Putamen (tissue), 1 donor: ENCODE data around the gene ERCC4.
"Not testable (repeated sequence)": the region's sequence is repeated elsewhere in the genome, so short reads cannot be mapped to it uniquely, and the experiment has no call there.

ENCODE experiments used
- DNase-seq: peaks from one replicate; pipeline ENCODE4 v3.0.0-alpha.2; 2016; ENCODE audit warnings: low spot score

The ERCC4 gene

DNA sequence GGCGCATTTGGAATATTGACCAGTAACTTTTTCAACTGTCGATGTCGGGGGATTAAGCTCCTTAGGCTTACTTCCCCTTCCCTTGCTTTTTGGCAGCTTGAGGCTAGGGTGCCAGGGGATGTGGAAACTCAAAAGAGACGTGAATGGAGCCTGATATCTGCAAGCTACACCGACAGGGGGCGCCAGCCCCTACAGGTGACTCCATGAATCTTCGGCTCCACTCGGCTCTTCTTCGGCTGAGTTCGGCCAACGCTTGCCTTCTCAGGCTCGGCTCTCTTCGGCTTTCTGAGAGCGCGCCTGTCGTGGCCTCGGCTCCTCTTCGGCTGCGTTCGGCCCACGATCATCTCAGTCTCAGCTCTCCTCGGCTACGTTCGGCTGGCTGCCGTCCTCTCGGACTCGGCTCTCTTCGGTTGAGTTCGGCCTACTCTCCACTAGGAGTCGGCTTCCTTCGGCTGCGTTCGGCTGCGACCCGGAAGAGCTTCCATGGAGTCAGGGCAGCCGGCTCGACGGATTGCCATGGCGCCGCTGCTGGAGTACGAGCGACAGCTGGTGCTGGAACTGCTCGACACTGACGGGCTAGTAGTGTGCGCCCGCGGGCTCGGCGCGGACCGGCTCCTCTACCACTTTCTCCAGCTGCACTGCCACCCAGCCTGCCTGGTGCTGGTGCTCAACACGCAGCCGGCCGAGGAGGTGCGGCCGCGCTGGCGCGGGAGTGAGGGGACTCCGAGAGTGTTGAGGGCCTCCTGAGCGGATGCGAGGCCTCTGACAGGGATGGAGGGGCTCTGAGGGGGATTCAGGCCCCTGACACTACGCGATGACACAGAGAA lies at the start of gene ERCC4:
Gene ERCC4, plus strand, starts transcription at position 472 of the 827 bp plus-strand sequence. Its CDS starts 12 bp downstream, at position 484.
- DNase-seq: peak; percentile 99

DNA sequence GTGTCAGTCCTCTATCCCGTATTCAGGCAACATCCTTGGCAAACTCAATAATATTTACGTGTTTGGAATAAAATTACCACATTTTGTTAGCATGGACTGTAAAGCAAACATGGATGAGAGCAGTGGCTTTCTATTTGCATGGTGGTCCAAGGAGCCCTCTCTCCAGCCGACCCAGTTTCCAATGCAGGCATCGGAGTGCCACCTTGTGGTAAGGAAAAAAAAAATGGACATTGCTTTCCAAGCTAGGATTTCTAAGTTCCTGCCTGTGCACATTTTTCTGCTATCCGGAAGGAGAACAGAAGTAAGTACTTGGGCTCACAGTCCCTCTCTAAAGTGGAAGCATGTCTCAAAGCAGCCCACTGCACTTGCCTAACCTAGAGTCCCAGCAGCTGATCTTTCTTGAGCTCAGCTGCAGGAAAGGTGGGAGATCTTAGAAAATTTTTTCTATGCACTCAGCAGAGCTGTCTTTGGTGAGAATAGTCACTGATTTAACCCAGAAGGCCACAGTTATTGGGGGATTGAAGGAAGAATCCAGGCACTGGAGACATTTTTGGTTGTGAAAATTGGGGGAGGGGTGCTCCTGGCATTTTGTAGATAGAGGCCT lies 46.0 kb upstream of the ERCC4 start:
- no peak for DNase-seq

DNA sequence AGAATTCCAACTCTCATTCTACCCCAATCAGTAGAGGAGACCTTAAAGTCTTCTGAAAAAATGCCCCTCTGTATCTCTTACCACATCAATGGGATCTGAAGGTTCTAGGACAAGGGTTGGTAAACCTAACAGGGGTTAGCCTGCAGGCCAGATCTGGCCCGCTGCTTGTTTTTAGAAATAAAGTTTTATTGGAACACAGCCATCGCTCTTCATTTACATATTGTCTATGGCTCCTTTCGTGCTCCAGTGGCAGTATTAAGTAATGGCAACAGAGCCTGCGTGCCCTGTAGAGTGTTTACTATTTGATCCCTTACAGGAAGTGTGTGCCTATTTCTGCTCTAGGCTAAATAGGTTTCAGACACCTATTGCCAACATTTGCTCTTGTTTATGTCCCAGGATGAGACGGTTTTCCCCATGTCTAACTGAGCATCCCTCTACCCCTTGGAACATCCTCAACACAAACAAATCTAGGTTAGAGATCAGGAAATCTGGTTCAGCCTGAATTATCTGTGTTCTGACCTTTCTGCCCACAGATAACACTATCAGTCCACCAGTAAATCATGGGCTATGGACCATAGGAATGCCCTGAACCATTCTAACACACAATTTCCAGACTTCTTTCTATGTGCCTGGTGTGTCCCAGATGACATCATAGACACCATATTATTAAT lies 44.2 kb upstream of the ERCC4 start:
- DNase-seq: no peak

DNA sequence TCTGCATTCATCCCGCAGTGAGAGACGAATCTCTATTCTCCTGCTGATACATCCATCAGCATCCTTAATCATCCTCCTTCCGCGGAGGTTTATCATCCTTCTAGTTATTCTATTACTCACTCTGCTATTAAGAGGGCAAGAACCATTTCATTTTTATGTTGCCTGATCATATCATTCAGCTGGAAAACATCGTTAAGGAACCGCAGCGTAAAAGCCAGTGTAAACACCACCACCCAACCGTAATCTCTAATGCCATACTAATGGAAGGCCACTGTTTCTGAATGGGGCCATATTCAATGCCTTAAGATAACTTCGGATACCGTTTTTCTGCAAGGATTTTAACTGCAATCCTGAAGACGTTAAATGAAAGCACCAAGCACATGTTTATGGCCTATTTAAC lies 36.7 kb upstream of the ERCC4 start:
- no peak for DNase-seq

DNA sequence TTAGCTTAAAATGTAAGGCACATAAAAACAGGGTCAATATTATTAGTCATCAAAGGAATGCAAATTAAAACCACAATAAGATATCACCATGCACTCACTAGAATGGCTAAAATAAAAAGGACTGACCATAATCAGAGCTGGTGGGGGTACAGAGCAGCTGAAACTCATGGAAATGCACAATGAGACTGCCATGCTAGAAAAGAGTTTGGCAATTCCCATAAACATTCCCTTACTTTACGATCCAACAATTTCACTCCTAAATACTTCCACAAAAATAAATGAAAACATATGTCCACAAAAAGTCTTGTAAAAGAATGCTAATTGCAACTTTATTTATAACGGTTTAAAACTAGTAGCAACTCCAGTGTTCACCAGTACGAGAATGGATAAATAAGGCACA lies 36.1 kb upstream of the ERCC4 start:
- no peak for DNase-seq

DNA sequence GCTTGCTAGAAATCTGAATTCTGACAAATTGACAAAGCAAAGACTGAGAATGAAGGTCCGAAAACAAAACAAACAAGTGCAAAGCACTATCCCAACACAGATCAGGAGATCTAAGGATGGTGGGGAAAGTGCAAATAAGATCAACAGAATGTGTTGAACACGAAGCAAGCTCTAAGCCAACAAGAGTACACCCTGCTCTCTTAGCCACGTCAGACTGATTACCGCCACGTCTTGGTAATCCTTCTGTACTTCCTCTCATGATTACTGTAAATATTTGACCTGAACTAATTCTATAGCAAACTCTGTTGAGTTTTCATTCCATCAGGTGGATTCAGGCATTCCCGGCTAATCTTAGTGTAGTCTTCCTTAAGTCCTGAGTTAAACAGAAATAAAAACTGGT lies 34.3 kb upstream of the ERCC4 start:
- no peak for DNase-seq

DNA sequence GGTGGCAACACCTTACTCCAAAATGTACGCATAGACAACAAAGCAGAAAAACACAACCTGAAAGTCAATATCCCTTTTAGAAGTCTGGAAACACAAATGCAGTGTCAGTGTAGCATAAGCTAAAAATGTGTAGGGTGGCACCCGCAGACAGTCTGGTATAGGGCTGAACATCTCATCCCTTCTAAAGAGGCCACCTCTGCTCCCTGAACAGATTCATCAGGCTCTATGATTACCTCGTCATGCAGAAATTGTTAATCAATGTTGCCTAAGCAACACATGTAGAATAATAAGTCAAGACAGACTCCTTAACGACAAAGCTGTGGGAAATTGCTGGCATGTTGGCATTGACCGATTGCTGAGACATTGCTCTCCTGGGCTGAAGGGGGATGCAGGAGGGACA lies 33.3 kb upstream of the ERCC4 start:
- no peak for DNase-seq

DNA sequence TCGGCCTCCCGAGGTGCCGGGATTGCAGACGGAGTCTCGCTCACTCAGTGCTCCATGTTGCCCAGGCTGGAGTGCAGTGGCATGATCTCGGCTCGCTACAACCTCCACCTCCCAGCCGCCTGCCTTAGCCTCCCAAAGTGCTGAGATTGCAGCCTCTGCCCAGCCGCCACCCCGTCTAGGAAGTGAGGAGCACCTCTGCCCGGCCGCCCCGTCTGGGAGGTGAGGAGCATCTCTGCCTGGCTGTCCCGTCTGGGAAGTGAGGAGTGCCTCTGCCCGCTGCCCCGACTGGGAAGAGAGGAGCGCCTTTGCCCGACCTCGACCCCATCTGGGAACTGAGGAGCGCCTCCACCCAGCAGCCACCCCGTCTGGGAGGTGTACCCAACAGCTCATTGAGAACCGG lies 30.6 kb upstream of the ERCC4 start:
- not testable (repeated sequence) for DNase-seq

DNA sequence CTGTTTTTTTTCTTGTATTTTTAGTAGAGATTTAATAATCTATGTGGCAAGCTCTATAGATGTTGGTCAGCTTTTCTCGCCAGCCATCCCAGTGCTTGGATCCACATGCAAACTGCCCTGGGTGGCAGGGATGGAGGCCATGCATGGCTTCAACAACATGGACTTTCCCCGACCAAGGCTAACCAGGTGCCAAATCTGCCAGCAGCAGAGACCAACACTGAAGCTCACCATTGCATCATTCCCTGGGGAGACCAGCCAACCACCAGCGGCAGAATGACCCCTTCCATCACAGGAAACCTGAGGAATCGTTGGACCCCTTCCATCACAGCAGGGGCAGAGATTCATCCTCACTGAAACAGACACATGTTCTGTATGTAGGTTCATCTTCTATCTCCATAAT lies 27.7 kb upstream of the ERCC4 start:
- no peak for DNase-seq

DNA sequence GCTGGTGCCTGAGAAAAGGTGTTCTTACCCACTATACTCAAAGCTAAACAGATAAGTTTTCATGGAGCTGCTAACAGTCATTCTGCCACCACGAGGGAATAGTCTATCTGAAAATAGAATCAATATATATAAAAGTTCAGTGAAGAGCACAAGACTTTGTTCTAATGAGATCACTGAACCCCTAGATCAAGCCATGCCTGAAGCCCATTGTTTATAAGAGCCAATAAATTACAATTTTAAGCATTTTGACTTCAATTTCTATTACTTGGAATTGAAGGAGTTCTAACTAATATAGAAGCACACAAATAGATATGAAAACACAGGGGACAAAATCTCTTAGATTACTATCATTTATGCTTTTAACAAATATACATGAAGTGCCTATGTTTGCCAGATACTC lies 24.4 kb upstream of the ERCC4 start:
- no peak for DNase-seq

DNA sequence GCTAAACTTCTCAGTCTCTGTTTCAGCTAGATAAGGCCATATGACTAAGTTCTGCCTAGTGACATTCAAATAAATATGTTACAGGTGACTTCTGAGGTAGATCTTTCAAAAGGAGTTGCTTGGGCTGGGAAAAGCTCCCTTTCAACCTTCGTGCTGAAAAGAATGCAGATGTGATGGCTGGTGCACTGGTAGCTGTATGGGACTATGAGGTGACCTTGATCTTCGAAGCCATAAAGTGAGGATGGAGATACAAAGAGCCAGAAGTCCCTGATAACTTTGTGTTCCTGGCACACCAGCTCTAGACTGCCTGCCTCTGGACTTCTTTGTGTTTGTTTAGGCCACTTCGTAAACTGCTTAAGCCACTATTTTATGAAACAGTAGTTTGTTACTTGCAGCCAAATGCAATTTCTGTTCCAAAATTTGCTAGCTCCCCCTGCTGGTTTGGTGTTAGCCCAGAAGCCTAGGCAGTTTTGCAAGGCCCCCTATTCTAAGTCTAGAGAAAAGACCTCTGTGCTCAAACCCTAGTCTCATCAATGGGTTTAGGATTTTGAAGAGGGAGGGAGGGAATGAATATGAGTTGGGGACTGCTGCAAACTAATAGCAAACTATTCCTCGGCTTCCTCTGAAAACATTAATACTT lies 23.3 kb upstream of the ERCC4 start:
- no peak for DNase-seq

DNA sequence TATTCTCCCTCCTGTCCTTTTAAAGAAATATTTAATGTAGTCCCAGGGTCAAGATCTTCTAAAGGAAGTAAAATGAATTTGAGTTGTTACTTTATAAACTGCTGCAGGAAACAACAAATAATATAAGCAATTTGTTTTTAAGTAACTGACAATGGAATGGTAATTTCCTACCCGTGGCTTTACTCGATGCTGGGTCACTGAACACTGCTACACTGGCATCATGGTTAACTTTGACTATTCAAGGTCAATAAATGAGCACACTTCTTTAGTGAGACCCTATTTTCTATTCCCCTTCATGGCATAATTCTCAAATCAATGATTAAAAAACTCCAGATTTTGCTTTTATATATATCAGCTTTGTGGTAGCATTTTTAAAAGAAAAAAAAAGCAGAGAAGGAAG lies 22.1 kb upstream of the ERCC4 start:
- no peak for DNase-seq

DNA sequence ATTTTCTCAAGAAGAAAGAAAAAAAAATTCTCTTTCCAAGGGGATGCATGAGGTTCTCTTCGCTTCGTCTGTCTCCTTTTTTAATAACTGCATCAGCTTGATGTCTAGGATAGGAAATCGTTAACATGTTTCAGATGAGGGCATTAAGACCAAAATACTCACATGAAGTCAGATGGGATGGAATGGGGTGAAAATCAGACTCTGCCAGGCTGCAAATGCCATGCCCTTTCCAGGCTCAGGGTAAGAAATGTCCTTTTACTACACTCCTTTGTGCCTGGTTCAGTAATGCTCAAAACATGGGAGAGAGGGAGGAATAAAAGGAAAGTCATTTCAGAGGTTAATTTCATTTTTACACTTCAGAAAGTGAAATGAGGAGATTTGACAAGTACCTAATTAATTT lies 21.7 kb upstream of the ERCC4 start:
- no peak for DNase-seq

DNA sequence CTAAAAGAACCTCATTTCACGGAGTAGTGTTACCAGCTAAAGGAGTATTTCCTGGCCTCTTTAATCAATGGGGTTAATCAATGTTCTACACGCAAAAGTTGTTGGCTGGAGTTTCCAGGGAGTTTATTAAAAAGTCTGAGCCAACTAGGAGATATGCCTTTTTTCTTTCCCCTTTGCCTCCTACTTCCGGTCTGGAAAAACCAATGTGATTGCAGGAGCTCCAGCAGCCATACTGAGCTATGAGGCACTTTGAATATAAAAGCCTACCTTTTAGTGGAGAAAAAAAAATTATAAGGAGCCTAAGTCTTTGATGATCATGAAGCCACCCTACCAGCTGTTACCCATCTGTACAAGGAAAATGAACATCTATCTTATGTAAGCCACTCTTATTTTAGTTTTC lies 17.9 kb upstream of the ERCC4 start:
- no peak for DNase-seq

DNA sequence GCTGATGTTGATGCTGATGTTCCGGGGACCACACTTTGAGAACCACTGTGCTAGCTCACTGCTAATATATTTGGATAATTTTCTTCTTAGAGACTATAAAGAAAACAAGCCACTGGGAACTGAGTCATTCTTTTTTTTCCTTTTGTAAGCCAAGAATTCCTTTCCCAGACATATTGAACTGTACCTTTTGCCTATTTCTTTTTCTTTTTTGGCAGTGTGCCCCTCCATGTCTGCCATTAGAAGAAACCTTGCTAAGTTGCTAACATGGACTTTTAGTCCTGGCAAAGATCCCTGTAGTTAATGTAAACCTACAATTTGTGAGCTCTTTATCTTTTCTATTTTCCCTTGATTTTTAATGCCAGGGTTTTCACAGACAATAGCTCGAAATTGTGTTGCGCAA lies 17.3 kb upstream of the ERCC4 start:
- no peak for DNase-seq

DNA sequence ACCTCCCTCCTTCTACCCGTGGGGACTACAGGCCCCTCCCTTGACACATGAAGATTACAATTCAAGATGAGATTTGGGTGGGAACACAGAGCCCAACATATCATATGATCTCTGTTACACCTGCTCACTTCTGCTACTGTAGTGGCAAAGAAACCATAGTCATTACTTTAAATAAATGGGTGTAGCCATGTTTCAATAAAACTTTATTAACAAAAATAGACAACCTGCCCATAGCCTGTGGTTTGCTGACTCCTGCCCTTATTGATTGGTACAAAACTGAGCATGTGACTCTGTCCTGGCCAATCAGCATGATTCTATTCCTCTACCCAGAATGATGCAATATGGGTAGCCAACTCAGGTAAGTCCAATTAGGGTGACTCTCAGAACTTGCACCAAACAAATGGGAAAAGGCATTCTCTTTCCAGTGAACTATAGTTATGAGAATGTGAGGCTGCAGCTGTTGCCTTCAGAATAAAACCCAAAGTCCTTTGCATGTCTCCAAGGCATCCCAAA lies 15.7 kb upstream of the ERCC4 start:
- no peak for DNase-seq

DNA sequence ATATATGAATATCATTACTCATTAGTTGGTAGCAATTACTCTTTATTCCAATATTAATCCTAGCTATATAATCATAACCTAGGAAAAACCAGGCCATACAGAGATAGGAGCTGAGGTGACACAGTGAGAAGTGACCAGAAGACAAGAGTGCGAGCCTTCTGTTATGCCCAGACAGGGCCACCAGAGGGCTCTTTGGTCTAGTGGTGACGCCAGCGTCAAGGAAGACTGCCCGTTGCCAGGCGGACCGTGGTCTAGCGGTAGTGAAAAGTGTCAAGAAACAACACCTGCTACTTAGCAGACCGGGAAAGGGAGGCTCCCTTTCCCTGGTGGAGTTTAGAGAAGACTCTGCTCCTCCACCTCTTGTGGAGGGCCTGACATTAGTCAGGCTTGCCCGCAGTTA lies 15.1 kb upstream of the ERCC4 start:
- not testable (repeated sequence) for DNase-seq

DNA sequence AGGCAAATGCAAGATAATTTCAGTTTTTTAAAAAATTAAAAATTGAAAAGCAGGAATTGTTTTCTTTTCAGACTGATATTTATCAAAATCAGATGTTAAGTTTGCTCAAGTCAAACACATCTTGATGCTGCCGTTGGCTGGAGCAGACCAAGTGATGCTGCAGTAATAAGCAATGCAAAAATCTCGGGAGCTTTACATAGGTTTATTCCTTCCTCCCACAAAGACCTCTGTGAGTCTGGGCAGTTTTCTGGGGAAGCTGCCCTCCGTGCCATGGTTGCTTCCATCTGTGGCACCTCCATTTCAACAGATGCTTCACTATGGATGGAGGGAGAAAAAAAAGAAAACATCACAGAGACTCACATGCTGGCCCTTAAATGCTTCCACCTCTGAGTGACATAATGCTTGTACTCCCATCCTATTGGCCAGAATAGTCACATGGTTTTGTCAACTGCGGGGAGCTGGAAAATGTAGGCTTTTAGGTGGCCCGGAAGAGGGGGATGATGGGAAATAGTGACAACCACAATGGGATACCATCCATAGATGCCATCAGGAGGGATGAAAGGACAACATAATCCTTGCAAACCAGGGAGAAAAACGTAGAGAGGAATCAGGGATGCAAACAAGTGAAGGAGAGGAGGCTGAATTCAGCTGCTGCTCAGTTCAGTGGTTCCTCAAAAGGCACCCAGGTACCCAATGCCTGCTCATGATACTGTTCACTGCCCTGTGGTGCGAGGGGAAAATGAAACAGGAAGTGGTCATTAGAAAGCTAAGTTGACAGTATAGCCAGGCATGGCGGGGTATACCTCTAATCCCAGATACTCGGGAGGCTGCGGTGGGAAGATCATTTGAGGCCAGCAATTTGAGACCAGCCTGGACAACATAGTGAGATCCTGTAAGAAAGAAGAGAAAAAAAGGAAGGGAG lies 13.5 kb upstream of the ERCC4 start:
- DNase-seq: no peak

DNA sequence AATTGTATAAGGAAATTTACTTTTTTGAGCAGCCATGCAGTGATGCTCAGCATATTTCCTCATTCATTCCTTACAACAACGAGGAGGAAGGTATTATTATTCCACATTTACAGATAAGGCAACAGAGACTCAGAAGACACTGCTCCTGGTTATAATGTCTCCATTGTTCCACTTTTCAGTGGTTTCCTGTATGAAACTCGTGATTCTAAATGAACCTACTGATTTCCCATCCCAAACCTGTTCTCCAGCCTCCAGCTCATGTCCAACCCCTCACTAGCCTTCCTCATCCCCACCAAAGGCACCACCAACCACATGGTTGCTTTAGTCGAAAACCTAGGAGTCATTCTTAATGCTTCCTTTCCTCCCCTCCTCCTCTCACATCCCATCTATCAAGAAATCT lies 12.5 kb upstream of the ERCC4 start:
- DNase-seq: no peak

DNA sequence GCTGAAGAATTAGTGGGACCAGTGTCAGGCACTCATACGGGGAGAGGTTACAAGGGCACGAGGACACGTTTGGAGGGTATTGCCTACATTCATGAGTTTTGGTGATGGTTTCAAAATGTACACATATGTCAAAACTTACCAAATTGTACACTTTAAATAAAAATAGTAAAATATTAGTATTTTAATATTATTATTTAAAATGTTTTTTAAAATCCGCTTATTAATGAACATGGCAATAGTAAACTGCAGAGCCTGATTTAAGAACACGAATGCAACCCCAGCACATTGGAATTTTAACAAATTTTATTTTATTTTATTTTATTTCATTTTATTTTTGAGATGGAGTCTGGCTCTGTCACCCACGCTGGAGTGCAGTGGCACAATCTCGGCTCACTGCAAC lies 10.9 kb upstream of the ERCC4 start:
- DNase-seq: no peak

DNA sequence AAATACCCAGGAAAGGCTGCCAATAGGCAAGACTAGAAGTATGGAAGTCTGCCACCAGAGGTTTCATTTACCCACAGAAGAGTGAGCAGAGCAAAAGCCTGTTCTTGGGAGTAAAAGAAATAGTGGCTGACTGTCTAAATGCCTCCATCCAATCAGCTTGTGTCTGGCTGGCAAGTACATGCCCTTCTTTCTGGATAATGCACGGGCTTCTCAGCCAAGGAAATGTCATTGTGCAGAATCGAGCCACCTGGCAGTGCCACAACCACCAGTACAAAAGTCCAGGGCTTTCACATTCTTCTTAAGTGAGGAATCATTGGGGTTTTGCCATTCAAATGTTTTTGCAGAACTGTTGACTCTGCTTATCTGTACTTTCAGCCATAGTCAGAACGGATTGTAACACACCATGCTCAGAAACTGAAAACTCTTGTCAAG lies 10.1 kb upstream of the ERCC4 start:
- peak; percentile 47 for DNase-seq
